Ecto neural progenitor cell (in vitro differentiated cells): ENCODE measurements around the gene TBC1D5.
"Not testable (repeated sequence)": the region's sequence is repeated elsewhere in the genome, so short reads cannot be mapped to it uniquely, and the experiment has no call there.

ENCODE experiments used
- DNase-seq: peaks from one replicate; pipeline ENCODE4 v3.0.0-alpha.2; 2018; ENCODE audit warnings: low spot score

TBC1D5 gene

DNA sequence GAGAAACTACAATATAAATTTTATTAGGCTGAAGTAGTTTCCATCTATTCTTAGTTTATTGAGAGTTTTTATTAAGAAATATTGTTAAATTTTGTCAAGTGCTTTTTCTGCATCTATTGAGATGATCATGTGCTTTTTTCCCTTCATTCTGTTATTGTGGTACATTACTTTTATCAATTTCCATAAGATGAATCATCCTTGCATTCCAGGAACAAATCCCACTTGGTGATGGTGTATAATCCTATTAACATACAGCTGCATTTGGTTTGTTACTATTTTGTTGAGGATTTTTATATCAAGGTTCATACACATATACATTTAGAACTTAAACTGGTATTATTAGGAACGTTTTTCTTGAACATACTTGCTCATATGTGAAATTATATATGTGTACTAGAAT lies 199.8 kb downstream of the TBC1D5 start:
- DNase-seq, result no peak

DNA sequence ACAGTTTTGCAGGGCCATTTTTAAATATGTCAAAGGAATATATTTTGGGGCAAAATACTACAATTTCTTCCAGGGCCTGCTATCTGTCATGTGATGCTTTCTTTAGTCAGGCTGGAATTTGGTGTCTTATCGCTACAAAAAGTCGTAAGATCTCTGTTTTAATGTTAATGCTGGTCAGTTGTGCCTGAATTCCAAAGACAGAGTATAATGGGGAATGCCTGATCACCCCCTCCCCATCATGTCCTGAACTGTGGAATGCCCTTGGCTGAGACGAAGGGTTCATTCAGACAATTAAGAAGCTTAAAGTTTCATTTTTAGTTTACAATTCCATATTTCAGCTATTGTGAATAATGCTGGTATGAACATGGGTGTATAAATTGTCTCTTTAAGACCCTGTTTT lies 203.0 kb downstream of the TBC1D5 start:
- no peak for DNase-seq

DNA sequence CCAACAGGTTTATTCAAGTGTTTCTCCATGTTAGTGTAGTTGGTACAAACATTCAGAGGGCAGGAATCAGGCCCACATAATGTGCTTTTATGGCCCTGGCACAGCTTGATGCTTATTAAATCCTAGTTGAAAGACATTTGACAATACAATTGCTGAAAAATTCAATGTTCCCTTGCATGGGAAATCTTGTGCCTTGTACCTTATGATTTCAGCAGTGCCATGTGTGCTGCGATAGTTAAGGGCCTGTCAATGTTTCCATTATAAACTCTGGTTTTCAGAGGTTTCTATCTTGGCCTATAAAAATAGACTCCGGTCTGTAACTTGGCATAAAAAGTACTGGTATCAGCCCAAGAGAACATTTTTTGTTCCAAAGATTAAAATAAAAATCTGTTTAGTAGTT lies 207.2 kb downstream of the TBC1D5 start:
- DNase-seq, result no peak

DNA sequence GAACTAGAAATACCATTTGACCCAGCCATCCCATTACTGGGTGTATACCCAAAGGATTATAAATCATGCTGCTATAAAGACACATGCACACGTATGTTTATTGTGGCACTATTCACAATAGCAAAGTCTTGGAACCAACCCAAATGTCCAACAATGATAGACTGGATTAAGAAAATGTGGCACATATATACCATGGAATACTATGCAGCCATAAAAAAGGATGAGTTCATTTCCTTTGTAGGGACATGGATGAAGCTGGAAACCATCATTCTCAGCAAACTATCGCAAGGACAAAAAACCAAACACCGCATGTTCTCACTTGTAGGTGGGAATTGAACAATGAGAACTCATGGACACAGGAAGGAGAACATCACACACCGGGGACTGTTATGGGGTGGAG lies 210.0 kb downstream of the TBC1D5 start:
- DNase-seq, result not testable (repeated sequence)

DNA sequence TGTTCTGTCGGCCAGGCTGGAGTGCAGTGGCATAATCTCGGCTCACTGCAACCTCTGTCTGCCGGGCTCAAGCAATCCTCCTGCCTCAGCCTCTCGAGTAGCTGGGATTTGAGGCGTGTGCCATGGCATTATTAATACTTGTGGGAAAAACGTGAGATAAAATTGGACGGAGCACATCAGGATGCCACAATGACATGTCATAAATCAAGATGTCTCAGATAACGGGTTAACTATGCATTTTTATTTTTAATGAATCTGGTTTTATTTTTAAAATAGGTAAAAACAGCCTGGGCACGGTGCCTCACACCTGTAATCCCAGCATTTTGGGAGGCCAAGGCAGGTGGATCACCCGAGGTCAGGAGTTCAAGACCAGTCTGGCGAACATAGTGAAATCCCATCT lies 212.8 kb downstream of the TBC1D5 start:
- no peak for DNase-seq

DNA sequence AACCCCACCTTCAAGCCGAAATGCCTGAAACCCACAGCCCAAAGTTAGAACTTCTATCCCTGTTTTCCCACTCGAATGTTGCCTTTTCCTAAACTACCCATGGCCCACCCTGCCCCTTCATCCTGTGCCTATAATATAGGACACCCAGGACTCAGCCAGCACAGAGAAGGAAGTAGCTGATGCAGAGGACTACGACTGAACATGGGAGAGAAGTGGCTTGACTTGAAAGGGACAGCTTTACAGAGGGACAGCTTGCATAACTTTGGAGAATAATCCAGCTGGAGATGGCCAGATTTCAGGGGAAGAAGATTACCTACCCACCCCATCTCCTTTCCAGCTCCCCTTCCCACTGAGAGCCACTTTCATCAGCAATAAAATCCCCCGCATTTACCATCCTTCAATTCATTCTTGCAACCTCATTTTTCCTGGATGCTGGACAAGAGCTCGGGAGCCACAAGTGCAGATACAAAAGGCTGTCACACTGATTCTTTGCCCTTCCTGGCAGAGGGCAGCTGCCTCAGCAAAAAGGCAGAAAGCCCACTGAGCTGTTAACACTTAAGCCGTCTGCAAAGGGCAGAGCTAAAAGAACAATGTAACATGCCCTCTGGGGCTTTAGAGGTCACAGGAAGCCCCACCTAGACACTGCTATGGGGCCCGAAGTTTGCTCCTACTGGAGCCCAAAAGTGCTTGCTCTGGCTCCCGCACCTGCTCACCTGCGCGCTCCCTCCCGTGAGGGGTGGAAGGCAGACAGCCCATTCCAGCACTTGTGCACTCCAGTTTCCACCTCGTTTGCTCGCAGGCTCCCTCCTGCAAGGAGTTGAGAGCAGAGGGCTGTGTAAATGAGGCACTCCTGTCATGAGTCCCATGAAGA lies 224.0 kb downstream of the TBC1D5 start:
- peak; percentile 62 for DNase-seq

DNA sequence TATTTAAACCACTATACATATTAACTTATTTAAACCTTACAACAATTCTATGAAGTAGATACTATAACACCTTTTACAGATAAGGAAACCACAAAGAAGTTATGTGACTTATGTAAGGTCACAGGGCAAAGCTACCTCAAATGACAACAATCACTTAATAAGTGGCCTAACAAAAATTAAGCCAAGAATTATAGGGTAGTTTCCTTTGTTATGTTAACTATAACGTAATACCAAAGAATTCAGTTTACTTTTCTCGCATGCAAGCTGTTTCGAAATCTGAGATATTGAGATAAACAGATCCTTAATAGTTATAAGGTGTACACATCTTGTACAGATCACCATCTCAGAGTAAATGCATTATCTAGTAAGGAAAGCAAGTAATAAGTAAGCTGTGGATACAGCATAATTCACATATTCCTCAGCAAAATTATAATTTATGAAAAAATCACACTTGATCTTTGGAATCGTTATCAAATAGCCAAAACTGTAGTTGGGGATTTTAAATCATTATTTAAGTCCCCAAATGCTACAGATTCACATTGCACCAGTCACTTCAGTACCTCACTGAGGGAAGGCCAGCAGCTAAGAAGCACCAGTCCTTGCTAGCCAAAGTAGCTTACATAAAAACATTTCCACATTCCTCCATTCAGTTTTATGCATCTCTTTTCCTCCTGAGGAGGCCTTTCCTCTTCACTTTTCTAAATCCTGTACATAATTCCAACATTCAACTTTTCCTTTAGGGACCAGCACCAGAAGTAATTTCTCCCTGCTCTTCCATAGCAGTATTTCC lies 226.8 kb downstream of the TBC1D5 start:
- DNase-seq, result no peak

DNA sequence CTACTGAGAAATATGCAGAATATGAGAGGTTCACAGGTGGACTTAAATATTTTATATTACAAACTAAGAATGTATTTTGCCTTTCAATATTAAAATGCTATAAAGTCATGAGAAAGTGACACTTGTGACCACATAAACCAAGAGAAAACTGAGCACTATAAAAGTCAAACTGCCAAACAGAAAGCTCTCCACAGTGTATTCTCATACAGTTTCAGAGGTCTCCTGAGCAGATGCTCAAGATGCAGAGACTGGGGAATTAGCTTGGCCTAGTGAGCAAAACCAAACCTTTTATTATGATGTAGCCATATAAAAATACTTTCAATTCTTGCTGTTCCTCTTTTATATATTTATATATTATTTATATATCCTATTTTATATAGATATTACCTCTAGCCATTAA lies 227.8 kb downstream of the TBC1D5 start:
- no peak for DNase-seq

DNA sequence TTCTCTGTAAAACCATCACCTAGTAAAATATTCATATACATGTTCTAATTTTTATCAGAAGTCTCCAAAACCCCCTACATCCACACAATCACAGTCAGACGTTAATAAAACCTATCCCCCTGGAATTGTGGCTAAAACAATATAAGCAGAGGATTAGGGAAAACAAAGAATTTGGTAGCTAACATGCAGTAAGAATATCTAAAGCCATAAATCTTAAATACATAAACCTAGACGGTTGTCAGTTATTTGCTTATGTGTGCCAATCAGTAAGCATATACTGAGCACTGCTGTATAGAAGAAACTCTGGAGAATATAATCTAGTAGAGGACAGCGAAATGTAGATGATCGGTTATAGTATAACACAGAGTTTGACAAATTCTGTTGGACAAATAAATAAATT lies 232.2 kb downstream of the TBC1D5 start:
- DNase-seq, result no peak

DNA sequence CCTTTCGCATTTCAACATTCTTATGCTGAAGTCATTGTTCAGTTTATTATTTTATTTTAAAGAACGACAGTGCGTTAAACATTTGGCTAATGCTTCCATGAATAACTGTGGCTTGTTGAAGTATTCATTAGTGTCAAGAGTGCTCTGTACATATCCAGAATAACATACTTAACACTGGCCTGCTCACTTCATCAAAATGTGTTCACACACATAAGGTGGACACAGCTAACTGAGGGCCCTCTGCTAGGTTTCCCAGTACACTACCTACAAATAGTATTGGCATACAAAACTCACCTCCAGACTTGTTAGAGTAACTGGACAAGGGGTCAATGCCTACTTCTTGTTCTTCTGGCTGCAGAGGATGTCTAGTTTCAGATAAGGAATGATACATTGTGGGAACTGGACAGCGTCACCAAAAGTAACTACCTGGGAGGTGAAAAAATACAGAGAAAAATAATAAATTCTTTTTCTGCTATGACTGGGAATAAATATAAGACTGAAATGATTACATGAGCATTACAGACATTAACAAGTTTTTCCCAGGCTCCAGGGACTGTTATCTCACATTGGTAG lies 234.2 kb downstream of the TBC1D5 start:
- no peak for DNase-seq

DNA sequence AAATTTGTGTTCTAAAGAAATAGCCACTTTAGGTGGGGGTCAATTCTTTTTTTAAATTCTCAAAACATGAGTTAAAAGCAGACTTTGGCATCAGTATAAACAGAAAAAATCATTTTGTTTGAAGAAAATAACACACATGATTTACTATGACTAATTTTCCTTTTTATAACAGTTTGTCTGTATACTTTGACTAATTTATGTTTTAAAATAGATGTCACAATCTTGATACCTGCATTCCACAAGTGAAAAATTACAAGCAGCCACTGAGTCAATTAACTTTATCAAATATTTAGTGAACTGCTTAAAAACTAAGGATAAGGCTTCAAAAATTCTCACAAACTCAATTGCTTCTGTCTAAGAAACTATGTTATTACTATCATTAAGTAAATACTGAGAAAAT lies 235.0 kb downstream of the TBC1D5 start:
- DNase-seq, result no peak

DNA sequence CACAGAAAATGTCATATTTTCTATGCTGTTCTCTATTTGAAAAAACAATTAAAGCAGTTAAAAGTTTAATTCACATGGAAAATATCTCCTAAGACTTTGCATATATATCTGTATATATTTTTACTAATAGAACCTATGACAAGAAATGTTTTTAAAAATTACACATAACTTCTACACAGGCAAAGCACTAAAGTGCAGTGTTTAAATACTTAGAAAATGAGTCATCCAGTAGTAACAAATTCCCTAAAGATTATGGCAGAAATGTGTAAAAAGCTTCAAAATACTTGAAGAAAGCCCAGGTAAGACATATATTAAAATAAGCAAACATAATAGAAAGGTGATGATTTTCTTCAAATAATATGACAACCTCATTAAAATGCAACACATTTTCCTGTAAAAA lies 236.6 kb downstream of the TBC1D5 start:
- DNase-seq, result no peak

DNA sequence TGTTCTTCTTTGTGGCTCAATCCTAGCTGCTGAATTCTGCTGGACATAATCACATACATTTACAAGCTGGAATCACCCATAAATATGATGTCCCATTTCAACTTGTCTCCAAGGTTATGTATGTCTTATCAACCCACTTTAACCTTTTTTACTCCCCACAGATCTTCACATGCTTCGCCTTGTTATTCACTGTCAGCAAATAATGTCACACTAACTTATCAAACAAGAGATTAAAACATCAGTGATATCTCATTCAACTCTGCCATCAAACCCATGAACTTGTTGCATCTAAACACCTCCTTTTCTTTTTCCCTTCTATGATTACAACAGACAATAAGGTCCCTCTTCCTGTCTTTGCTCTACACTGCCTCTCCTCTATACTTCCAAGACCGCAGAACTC lies 240.7 kb downstream of the TBC1D5 start:
- DNase-seq, result no peak

DNA sequence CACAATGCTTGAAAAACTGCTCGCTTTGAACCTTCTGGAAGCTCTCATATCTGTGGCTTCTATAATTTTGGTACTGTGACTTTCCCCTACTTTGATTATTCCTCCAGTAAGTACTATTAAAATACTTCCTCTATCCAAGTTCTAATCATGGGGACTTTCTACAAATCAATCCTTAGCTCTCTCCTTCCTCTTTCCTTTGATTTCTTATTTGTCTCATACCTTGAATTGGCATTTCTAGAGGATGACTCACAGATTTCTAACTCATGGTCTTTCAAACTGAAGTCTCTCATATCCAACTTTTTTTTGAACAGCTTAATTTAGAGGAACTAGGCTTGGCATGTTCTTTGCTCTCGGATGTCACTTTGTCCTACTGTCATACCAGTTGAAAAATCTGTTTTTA lies 241.8 kb downstream of the TBC1D5 start:
- no peak for DNase-seq

DNA sequence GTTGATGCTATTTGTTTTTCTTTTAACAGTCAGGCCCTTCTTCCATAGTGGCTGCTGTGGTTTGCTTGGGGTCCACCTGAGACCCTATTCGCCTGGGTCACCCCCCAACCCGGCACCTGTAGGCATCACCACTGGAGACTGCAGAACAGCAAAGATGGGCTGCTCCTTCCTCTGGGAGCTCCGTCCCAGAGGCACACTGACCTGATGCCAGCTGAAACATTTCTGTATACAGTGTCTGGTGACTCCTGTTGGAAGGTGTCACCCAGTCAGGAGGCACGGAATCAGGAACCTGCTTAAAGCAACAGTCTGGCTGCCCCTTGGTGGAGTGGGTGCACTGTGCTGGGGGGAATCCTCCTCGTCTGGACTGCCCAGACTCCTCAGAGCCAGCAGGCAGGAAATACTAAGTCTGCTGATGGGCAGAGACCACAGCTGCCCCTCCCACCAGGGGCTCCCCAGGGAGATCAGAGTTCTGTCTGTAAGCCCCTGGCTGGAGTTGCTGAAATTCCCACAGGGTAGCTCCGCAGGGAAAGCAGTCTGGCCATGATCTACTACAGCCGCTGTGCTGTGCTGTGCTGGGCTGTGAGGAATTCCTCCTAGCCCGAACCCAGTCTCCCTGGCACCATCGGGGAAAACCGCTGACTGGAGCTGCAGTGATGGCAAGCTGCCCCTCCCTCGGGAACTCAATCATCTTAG lies 248.2 kb downstream of the TBC1D5 start:
- DNase-seq, result no peak

DNA sequence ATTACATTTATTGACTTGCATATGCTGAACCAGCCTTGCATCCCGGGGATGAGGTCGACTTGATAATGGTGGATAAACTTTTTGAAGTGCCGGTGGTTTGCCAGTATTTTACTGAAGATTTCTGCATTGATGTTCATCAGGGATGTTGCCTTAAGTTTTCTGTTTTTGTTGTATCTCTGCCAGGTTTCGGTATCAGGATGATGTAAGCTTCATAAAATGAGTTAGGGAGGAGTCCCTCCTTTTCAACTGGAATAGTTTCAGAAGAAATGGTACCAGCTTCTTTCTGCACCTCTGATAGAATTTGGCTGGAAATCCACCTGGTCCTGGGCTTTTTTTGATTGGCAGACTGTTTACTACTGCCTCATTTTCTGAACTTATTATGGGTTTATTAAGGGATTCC lies 250.8 kb downstream of the TBC1D5 start:
- DNase-seq, result no peak

DNA sequence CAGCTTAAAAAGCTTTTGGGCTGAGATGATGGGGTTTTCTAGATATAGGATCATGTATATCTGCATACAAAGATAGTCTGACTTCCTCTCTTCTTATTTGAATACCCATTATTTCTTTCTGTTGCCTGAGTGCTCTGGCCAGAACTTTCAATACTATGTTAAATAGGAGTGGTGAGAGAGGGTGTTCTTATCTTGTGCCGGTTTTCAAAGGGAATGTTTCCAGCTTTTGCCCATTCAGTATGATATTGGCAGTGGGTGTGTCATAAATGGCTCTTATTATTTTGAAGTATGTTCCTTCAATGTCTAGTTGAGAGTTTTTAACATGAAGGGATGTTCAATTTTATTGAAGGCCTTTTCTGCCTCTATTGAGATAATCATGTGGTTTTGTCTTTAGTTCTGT lies 251.2 kb downstream of the TBC1D5 start:
- not testable (repeated sequence) for DNase-seq

DNA sequence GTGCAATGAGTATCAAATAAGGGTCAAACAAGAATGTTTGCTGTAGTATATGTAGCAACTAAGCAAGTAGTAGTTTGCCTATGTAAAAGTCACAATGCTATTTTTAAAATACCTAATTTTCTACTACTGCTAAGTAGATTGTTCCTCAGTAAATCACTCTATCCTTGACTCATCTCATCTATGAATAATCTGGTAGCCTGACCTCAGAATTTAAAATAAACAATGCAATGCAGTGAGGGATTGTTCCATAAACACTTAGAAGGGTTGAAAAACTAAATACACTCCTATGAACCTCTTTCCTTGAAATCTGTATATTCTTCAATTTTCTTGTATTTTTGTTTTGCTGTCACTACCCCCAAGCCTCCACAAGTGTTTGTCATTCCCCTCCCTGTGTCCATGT lies 253.3 kb downstream of the TBC1D5 start:
- DNase-seq, result no peak

DNA sequence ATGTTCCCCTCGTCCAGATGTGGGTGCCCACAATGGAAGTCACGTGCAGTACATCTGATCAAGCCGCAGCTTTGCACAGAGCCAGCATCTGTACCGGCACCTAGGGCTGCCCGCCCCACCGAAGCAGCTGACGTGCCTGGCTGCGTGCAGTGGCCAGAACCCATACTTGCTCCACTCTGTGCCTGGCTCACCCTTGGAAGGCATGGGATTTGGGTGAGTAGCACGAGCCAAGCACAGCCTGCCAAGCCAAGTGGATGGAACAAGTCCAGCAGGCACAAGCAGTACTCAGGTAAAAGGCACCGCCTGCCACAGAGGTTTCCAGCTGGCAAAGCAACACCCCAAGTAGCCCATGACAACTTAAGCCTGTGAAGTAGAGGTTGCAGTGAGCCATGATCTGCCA lies 261.3 kb downstream of the TBC1D5 start:
- DNase-seq, result no peak

DNA sequence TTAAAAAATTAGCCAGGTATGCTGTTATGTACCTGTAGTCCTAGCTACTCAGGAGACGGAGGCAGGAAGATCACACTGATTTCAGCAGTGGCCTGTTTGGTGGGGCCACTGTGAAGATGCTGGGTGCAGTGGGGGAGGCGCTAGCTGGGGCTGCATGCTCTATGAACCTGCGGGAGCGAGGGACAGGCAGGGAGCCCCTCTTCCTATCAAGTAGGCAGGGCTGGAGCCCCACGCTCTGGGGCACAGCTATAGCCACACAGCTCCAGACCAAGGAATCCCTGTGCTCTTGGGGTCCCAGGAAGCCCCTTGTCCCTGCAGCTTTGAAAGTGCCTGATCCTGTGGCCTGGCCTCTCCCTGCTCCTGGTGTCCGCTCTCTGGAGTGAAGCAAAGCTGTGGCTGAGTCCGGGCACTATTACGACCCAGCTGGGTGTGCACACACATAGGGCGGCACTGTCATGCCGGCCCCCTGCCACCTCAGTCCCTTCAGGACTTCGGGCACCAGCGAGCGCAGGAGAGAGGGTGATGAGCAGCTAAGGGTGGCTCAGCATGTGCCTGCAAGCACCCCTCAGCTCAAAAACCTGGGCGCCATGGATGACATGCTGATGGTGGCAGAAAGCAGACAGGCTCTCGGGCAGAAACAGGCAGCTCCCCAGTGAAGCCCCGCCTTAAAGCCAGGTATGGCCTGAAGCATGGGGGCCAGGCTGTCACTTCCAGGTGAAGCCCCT lies 262.6 kb downstream of the TBC1D5 start:
- DNase-seq, result no peak

DNA sequence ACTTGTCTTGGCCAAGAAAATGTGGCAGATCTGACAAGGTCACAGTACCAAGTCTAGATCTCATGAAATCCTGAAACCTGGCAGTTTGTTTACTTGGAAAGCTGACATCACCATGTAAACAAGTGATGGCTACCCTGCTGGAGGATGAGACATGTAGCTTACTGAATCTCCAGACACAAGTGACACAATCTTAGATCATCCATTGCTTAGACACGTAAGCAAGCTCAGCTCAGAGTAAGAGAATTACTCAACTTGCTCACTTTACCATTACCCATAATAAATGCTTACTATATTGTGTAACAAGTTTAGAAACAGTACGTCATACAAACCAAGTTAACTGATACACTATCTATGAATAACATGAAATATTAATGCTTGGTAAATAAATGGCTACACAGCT lies 263.8 kb downstream of the TBC1D5 start:
- no peak for DNase-seq

DNA sequence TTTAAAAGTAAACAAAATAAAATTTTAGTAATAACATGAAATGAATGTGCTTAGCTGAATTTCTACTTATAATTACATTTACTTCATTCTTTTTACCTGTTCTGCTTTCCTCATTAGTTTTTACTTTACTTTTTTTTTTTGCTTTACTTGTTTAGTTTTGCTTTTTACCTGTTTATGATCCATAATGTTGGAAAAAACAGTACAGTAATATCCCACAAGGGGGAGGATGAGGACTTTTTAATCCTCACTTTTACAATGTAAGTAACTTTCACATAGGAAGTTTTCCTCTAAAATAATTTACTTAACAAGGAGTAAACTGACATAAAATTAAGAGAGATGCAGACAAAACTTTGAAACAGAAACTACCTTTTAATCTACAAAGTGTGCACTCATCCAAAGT lies 268.7 kb downstream of the TBC1D5 start:
- DNase-seq, result no peak
